ENCODE measurements around the gene RPL13.

The RPL13 gene

GRCh38 chr16:89538286-89538685, 22.2 kb upstream of the RPL13 start:
- Histone ChIP-seq H3K9ac (ENCODE audit: low read length) (no peak overlapping the region), H3K27me3 (ENCODE audit: low read length) (no peaks in the 10 kb centered on the region), H3K79me2 (ENCODE audit: insufficient read depth, low read length) (no peaks in the 10 kb centered on the region), H3K9me3 (ENCODE audit: insufficient read depth, low read length) (no peaks in the 10 kb centered on the region), H3K27ac (ENCODE audit: low read depth, low read length) (no peak overlapping the region), H4K20me1 (ENCODE audit: low read depth, low read length) (no peaks in the 10 kb centered on the region), H3K9me2 (replicated peaks; ENCODE audit: insufficient read depth, low read length) (no peaks in the 10 kb centered on the region), H3K36me3 (ENCODE audit: low read length) (no peaks in the 10 kb centered on the region), H3F3A (ENCODE audit: insufficient read depth) (no peaks in the 10 kb centered on the region), H3K4me2 (ENCODE audit: low read depth, low read length, poor library complexity, severe bottlenecking) (no peak overlapping the region), H3K4me3 (ENCODE audit: insufficient read depth, low read length, poor library complexity, severe bottlenecking) (no peak overlapping the region), H2AFZ (ENCODE audit: low read depth, low read length, severe bottlenecking) (no peak overlapping the region)
- no peak for TF ChIP-seq EZH2phosphoT487 (conservative IDR thresholded peaks at IDR 0.05; ENCODE audit: low read length)
- TF ChIP-seq CTCF (IDR thresholded peaks at IDR 0.05; ENCODE audit: insufficient read depth, low read length, poor library complexity, severe bottlenecking) = no peak

GRCh38 chr16:89540557-89540956, 19.9 kb upstream of the RPL13 start:
- Histone ChIP-seq H3F3A (ENCODE audit: insufficient read depth) (no peaks in the 10 kb centered on the region), H3K9me2 (replicated peaks; ENCODE audit: insufficient read depth, low read length) (no peaks in the 10 kb centered on the region), H3K4me2 (ENCODE audit: low read depth, low read length, poor library complexity, severe bottlenecking) (no peak overlapping the region), H3K27ac (ENCODE audit: low read depth, low read length) (no peak overlapping the region), H3K36me3 (ENCODE audit: low read length) (no peaks in the 10 kb centered on the region), H3K9ac (ENCODE audit: low read length) (no peak overlapping the region), H3K27me3 (ENCODE audit: low read length) (no peaks in the 10 kb centered on the region), H3K9me3 (ENCODE audit: insufficient read depth, low read length) (no peaks in the 10 kb centered on the region), H3K4me3 (ENCODE audit: insufficient read depth, low read length, poor library complexity, severe bottlenecking) (no peak overlapping the region), H2AFZ (ENCODE audit: low read depth, low read length, severe bottlenecking) (no peak overlapping the region), H4K20me1 (ENCODE audit: low read depth, low read length) (no peaks in the 10 kb centered on the region), H3K79me2 (ENCODE audit: insufficient read depth, low read length) (no peaks in the 10 kb centered on the region)
- TF ChIP-seq CTCF (IDR thresholded peaks at IDR 0.05; ENCODE audit: insufficient read depth, low read length, poor library complexity, severe bottlenecking) = no peak
- no peak for TF ChIP-seq EZH2phosphoT487 (conservative IDR thresholded peaks at IDR 0.05; ENCODE audit: low read length)

- Histone ChIP-seq H3K9me2 (replicated peaks; ENCODE audit: insufficient read depth, low read length) (no peaks in the 10 kb centered on the region), H4K20me1 (ENCODE audit: low read depth, low read length) (no peaks in the 10 kb centered on the region), H3K79me2 (ENCODE audit: insufficient read depth, low read length) (no peaks in the 10 kb centered on the region), H3K4me2 (ENCODE audit: low read depth, low read length, poor library complexity, severe bottlenecking) (no peak overlapping the region), H3K27ac (ENCODE audit: low read depth, low read length) (no peak overlapping the region), H2AFZ (ENCODE audit: low read depth, low read length, severe bottlenecking) (no peak overlapping the region), H3K27me3 (ENCODE audit: low read length) (no peaks in the 10 kb centered on the region), H3K9me3 (ENCODE audit: insufficient read depth, low read length) (no peaks in the 10 kb centered on the region), H3K36me3 (ENCODE audit: low read length) (no peaks in the 10 kb centered on the region), H3K9ac (ENCODE audit: low read length) (no peak overlapping the region), H3F3A (ENCODE audit: insufficient read depth) (no peaks in the 10 kb centered on the region), H3K4me3 (ENCODE audit: insufficient read depth, low read length, poor library complexity, severe bottlenecking) (no peak overlapping the region)
- TF ChIP-seq EZH2phosphoT487 (conservative IDR thresholded peaks at IDR 0.05; ENCODE audit: low read length) (no peak), CTCF (IDR thresholded peaks at IDR 0.05; ENCODE audit: insufficient read depth, low read length, poor library complexity, severe bottlenecking) (no peak)
These were observed 18.7 kb upstream of the RPL13 start for GRCh38 chr16:89541792-89542191.

All from SU-DHL-6 (cell line).